HG03571 (cell line): ENCODE measurements around the gene INHBB.

Experiments
- ATAC-seq: cut with Tn5 transposase; IDR thresholded peaks from one replicate; pipeline ENCODE4 v1.9.1; 2021; ENCODE audit not compliant: unreplicated experiment

Gene INHBB

DNA sequence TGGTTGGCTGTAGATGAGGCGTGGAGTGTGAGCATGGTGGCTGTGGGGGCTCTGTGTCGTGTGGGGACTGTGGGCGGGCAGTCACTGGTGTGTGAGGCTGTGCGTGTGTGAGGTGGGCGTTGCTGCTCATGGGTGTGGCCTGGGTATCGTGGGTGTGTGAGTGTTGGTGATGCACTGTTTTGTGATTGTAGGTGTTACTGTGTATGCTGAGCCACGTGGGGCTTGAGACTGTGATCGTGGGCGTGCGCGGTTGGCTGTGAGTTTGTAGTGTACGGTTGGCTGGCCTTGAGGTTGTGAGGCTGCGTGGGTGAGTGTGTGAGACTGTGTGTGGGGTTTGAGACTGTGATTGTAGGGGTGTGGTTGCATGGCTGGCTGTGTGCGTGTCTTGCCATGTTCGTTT, 8.5 kb downstream of the INHBB start:
- ATAC-seq: no peak

DNA sequence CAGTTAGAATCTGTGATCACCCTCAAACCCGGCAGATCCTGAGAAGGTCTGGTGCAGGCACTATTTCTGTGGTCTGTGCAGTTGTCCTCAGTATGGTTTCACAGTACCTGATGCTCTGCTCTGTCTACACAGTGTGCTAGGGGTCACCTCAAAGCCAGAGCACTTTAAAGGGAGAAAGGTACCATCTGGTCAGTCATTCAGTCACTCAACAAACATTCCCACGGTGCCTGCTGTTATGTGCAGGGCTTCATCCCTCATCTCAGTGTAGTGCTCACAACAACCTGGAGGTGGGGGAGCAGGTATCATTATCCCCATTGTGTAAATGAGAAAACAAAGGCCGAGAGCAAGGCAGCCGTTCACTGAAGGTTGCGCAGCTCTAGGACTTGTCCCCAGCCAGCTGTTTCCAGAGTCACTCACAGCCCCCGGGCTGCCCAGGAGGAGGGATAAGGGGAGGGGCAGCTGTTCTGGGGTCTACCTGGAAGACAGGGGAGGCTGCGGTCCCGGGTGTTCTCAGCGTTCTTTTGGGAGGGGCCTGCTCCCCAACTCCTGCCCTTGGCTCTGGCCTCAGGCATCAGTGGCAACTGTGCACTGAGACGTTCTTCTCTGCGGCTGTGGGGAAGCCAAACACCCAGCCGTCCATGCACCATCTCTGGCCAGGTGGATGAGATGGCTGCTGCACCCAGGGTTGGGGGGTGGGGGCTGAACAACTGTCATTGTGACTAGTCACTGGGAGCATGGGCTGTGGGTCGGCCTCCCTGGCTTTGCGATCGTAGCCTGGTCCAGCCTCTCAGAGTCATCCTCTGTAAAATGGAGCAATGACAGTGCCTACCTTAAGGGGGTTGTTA, 9.2 kb downstream of the INHBB start:
- ATAC-seq: no peak

GRCh38 chr2:120355780-120356266, 9.9 kb downstream of the INHBB start:
- ATAC-seq: no peak

DNA sequence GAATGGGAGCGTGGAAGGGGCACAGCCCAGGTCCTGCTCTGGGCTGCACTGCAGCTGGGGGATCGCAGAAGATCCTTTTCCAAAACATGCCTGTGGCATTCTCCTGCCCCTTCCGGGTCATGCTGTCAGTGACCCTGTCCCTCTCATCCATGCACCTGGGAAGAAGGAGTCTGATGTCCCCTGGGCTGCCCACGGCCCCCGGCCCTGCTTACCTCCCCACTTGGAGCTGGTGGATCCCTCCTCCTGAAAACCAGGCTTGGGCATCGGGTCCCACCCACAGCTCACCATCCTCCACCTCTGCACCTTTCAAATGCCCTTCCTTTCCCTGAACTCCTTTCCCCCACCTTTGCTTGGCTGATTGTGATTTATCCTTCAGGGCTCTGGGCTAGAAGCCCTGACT, 11.8 kb downstream of the INHBB start:
- no peak for ATAC-seq

DNA sequence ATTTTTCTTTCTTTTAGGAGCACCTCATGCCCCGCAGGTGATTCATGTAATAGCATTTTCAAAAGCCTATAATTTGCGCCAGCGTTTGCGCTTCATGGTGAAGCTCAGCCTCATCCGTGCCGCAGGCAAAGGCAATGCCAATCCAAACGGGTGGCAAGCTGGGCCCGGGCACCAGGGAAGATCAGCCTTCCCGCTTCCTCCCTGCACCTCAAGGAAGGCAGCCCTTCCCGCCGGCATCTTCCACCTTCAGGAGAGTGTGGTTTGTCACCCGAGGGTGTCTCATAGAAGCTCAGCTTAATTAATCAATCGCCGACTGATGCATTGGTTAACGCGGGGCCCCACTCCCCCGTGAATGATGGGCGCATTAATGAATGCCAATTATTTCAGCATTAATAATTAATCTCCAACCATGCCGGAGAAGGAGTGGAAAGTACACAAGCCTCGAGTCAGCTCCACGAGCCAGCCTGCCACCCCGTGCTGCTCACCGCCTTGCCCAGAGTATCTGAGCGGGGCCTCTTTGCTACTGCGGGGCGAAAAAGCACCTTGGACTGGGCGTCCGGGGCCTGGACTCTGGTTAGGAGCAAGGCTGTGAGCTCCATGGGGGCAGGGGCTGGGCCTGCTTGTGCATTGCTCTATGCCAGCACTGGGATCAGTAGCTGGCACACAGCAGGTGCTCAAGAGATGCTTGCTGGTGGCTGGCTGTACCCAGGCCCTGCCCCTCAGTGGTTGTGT, 13.0 kb downstream of the INHBB start:
- ATAC-seq: no peak

DNA sequence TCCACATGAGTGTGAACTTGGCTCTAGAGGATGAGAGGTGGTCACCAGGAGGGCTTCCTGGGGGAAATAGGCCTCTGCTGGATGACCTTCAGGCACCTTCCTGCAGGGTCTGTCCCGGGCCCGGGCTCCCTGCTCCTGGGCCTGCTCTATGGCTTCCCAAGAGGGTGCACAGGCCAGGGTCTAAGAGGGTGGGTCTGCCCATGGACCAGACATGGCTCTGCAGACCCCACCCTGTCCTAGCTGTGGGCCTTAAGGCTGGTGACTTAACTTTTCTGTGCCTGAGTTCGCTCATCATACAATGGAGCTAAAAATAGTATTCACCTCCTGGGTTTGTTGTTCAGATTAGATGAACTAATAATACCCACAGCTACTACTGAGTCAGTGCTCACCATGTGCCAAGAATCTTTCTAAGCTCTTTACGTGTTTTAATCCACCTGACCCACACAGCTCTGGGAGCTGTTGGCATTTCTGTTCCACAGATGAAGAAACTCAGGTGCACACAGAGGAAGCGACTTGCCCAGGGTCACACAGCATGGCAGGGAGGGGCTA, 14.4 kb downstream of the INHBB start:
- no peak for ATAC-seq

DNA sequence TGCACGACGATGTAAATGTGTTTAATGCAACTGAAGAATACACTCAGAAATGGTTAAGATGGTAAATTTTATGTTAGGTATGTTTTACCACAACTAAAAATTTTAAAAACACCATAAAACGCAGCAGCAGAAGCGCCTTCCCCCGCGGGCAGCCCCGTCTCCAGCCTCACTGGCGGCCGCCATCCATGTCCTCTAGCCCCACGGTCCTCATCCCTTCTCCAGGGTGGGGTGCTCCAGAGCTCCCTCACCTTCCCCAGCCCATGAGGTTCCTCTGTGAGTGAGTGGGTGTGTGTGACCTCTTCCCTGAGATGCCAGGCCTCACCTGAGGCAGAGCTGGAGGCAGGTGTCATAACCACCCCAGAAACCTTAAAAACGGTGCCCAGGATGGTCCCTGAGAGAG, 17.0 kb downstream of the INHBB start:
- ATAC-seq: no peak

DNA sequence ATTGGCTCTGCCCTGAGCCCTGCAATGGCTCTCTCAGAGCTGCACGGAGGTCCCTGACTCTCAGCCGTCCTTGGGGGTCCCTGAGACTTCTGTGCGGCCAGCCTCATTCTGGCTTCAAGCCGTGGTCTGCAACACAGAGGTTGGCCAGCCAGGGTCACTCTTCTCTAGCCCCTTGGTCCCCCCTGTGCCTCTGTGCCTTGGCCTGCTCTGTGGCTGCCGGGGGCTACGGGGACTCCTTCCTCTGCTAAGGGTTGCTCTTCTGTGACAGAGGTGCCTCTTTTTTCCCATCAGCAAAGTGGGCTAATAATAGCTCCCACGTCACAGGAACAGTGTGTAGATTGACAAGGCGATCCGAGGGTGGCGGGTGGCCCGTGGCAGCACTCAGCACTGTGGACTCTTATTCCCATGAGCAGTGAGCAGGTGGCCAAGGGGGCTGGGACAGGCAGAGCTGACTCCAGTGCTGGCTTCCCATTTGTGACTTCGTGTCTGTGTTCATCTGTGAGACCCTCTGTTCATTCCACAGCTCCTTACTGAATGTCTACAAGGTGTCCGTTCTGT, 19.4 kb downstream of the INHBB start:
- no peak for ATAC-seq

DNA sequence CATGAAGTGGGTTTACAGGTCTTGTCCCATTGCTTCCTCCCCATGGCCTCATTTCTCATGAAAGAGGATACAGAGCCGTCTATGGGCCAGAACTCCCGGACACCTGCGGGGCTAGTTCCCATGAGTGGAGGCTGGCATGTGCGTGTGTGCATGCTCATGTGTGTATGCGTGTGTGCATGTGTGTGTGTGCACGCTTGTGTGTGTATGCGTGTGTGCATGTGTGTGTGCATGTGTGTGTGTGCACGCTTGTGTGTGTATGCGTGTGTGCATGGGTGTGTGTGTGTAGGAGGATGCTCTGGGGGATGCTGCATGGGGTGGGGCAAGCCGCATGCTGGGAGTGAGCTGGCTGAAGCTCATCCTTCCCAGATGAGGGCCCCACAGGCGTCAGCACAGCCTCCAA, 20.8 kb downstream of the INHBB start:
- ATAC-seq: no peak

GRCh38 chr2:120367221-120367620, 21.3 kb downstream of the INHBB start:
- no peak for ATAC-seq

DNA sequence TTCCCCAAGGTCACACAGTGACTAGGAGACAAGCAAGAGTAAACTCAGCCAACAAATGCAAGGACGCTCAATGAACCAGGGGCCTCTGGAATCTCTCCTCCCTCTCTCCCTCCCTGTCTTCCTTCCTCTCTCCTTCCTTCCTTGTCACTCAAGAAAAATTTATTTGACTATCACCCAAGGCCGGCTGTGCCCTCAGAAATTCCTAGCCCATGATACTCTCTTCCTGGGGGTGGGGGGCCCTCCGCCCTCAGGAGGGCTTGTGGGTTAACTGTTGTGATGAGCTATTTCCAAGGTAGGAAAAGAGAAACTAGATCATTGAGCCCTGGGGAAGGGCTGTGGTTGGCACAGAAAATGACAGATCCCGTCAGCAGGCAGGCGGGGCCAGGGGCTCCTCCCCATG, 21.7 kb downstream of the INHBB start:
- ATAC-seq: no peak

GRCh38 chr2:120368086-120368485, 22.1 kb downstream of the INHBB start:
- ATAC-seq: no peak

DNA sequence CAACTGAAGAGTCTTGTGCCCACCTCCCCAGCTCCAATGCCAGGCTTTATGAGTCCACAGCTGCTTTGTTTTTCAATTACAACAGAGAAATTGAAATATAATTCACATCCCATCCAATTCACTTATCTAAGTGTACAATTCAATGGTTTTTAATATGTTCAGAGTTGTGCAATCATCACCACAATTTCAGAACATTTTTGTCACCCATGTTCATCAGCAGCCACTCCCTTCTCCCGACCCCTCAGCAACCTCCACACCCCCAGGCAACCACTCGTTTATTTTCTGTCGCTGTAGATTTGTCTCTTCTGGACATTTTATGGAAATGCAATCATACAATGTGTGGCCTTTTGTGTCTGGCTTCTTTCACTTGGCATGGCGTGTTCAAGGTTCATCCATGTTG, 23.3 kb downstream of the INHBB start:
- no peak for ATAC-seq

DNA sequence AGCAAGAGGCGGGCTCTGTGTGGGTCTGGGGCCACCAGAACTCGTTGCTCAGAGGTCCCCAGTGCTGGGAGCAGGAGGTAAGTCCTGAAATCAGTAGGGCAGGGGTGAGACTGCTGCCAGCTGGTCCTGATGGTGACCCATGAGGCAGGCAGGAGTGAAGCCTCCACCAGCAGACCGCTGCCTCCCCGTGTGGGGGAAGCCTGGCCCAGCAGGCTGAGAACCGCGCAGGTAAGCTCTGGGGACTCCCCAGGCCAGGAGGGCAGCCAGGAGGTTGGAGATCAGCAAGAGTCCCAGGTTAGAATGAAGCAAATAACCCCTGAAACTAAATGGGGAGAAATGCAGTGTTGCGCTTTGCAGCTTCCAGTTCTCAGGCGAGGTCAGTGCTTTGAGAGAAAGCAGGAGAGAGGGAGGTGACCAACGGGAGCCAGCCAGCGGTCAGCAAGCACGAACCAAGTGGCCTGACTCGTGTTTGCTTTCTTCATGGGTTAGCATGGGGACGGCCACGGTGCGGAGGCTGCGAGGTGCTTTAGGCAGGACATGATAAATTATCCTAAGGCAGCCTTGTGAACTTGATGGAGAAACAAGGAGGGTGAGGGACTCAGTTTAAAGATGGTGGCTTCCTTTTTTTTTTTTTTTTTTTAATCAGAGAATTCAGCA, 26.2 kb downstream of the INHBB start:
- no peak for ATAC-seq

DNA sequence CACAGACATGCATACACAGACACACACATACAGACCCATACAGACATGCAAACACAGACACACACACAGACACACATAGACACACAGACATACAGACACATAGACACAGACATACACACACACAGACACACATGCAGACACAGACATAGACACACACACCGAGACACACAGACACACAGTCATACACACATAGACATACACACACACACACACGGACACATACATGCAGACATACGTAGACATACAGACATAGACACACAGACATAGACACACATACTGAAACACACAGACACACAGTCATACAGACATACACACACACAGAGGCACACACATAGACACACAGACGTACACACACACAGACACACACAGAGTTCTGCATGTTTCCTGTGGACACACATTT, 26.9 kb downstream of the INHBB start:
- ATAC-seq: no peak

GRCh38 chr2:120373424-120373823, 27.5 kb downstream of the INHBB start:
- ATAC-seq: no peak

DNA sequence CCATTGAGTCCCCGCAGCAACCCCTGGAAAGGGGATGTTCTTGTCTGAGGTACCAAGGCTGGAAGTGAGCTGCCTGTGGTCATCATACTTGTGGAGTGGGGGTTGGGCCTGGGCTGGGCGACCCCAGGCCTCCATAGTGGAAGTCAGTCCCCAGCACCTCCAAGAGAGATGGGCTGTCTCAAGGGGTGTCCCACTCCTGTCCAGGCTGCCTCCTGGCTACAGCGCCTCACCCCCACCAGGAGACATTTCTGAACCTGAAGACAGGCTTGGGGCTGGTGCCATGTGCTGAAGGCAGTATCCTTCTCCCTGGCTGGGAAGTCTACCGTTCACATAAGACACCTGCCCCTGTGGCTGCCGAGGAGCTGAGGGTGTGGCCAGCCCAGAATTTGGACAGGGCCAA, 28.9 kb downstream of the INHBB start:
- ATAC-seq: no peak

DNA sequence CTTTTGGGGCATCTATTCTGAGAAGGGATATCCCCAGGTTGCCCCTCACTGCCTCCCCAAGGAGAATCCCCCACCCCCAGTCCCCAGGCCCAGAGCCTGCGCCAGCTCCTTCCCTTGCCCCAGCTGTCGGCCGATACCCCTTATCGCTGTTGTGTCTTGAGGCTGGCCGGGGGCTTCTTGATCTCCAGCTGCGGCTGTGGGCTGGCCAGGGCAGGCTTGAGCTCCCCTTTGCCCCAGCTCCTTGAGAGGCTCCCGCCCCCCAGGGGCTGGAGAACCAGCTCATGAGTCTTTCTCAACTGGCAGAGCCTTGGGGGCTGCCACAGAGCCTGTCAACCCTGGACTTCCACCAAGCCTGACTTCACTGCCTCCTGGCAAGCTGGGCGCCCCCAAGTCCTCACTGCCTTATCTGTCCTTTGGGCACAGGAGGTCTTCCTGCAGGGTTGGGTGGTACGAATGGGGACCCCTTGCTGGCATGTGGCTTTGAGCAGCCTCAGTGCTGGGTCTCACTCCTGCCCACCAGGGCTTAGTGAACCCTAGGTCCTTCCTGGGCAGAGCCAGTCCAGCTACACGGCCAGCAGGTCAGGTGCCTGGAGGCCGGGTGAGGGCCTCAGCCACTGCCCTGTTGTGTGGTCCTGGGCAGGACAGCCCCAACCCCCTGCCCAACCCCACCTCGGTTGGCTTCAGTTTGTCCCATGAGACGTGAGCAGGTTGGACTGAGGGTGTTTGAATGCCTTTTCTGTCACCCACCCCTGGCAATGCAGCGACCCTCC, 29.5 kb downstream of the INHBB start:
- ATAC-seq: no peak

GRCh38 chr2:120376101-120376500, 30.2 kb downstream of the INHBB start:
- ATAC-seq: no peak
